IPS-15b (cell line): ENCODE results near the gene CFAP97D2.
"Not testable (repeated sequence)": the region's sequence is repeated elsewhere in the genome, so short reads cannot be mapped to it uniquely, and the experiment has no call there.

Experiments used
- H3K27me3 ChIP-seq: one replicate; pipeline ENCODE4 v1.6.1; 2013; ENCODE audit warnings: low read length; ENCODE audit not compliant: control insufficient read depth, insufficient read depth
- H3K36me3 ChIP-seq: one replicate; pipeline ENCODE4 v1.6.1; 2013; ENCODE audit warnings: low read length; ENCODE audit not compliant: control insufficient read depth, insufficient read depth
- H3K4me1 ChIP-seq: one replicate; pipeline ENCODE4 v1.6.1; 2013; ENCODE audit warnings: mild to moderate bottlenecking, low read length; ENCODE audit not compliant: control insufficient read depth, insufficient read depth
- H3K4me3 ChIP-seq: one replicate; pipeline ENCODE4 v1.5.1; 2013; ENCODE audit warnings: low read depth, low read length
- H3K9ac ChIP-seq: one replicate; pipeline ENCODE4 v1.6.1; 2013; ENCODE audit warnings: low read depth, mild to moderate bottlenecking, low read length
- H3K9me3 ChIP-seq: one replicate; pipeline ENCODE4 v1.6.1; 2013; ENCODE audit warnings: mild to moderate bottlenecking, low read length; ENCODE audit not compliant: control insufficient read depth, insufficient read depth

Gene CFAP97D2

GRCh38 chr13:114154476-114154875 lies 24.6 kb upstream of the CFAP97D2 start:
- H3K9ac ChIP-seq: no peak overlapping the region

GRCh38 chr13:114155320-114155719 lies 23.7 kb upstream of the CFAP97D2 start:
- H3K27me3 ChIP-seq: peaks cover 3% of the 10 kb centered on the region
- no peaks in the 10 kb centered on the region for H3K36me3 ChIP-seq
- no peaks in the 10 kb centered on the region for H3K9me3 ChIP-seq
- H3K9ac ChIP-seq: no peak overlapping the region
- no peaks in the 10 kb centered on the region for H3K4me1 ChIP-seq
- no peak overlapping the region for H3K4me3 ChIP-seq

More at GRCh38 chr13:114154476-114154875, 24.6 kb upstream of the CFAP97D2 start:
- Histone ChIP-seq H3K4me1 (no peaks in the 10 kb centered on the region), H3K4me3 (no peak overlapping the region), H3K36me3 (no peaks in the 10 kb centered on the region), H3K9me3 (no peaks in the 10 kb centered on the region), H3K27me3 (peaks cover 3% of the 10 kb centered on the region)

GRCh38 chr13:114155926-114156883 lies 22.9 kb upstream of the CFAP97D2 start:
- Histone ChIP-seq H3K4me3 (no peak overlapping the region), H3K27me3 (peaks cover 3% of the 10 kb centered on the region), H3K9ac (no peak overlapping the region), H3K36me3 (no peaks in the 10 kb centered on the region), H3K4me1 (no peaks in the 10 kb centered on the region), H3K9me3 (no peaks in the 10 kb centered on the region)

GRCh38 chr13:114157869-114158495 lies 21.1 kb upstream of the CFAP97D2 start:
- Histone ChIP-seq H3K4me1 (no peaks in the 10 kb centered on the region), H3K9me3 (no peaks in the 10 kb centered on the region), H3K9ac (no peak overlapping the region), H3K4me3 (no peak overlapping the region), H3K27me3 (peaks cover 3% of the 10 kb centered on the region), H3K36me3 (no peaks in the 10 kb centered on the region)

- not testable (repeated sequence) for H3K27me3 ChIP-seq, H3K4me1 ChIP-seq, H3K36me3 ChIP-seq, H3K9ac ChIP-seq, H3K4me3 ChIP-seq, H3K9me3 ChIP-seq
Observed at GRCh38 chr13:114158869-114159666, 20.0 kb upstream of the CFAP97D2 start.

GRCh38 chr13:114161028-114161556 lies 18.0 kb upstream of the CFAP97D2 start:
- no peaks in the 10 kb centered on the region for H3K9me3 ChIP-seq
- H3K4me1 ChIP-seq: no peaks in the 10 kb centered on the region
- no peak overlapping the region for H3K4me3 ChIP-seq
- H3K9ac ChIP-seq: no peak overlapping the region
- H3K36me3 ChIP-seq: no peaks in the 10 kb centered on the region
- H3K27me3 ChIP-seq: no peaks in the 10 kb centered on the region

- no peak overlapping the region for H3K4me3 ChIP-seq
- H3K36me3 ChIP-seq: no peaks in the 10 kb centered on the region
- no peaks in the 10 kb centered on the region for H3K27me3 ChIP-seq
- no peak overlapping the region for H3K9ac ChIP-seq
- H3K9me3 ChIP-seq: no peaks in the 10 kb centered on the region
- H3K4me1 ChIP-seq: no peaks in the 10 kb centered on the region
Observed at GRCh38 chr13:114161644-114162532, 17.2 kb upstream of the CFAP97D2 start.

GRCh38 chr13:114162533-114162922 lies 16.5 kb upstream of the CFAP97D2 start:
- Histone ChIP-seq H3K36me3 (no peaks in the 10 kb centered on the region), H3K9ac (no peak overlapping the region), H3K4me3 (no peak overlapping the region), H3K4me1 (no peaks in the 10 kb centered on the region), H3K27me3 (no peaks in the 10 kb centered on the region), H3K9me3 (no peaks in the 10 kb centered on the region)

- Histone ChIP-seq H3K36me3 (no peaks in the 10 kb centered on the region), H3K9me3 (no peaks in the 10 kb centered on the region), H3K4me3 (no peak overlapping the region), H3K9ac (no peak overlapping the region), H3K4me1 (no peaks in the 10 kb centered on the region), H3K27me3 (no peaks in the 10 kb centered on the region)
Observed at GRCh38 chr13:114164053-114164452, 15.0 kb upstream of the CFAP97D2 start.

- H3K4me1 ChIP-seq: no peaks in the 10 kb centered on the region
- H3K36me3 ChIP-seq: no peaks in the 10 kb centered on the region
- H3K9me3 ChIP-seq: no peaks in the 10 kb centered on the region
- no peak overlapping the region for H3K9ac ChIP-seq
- no peak overlapping the region for H3K4me3 ChIP-seq
- no peaks in the 10 kb centered on the region for H3K27me3 ChIP-seq
Observed at GRCh38 chr13:114164681-114165429, 14.2 kb upstream of the CFAP97D2 start.
